Heart left ventricle (tissue), 13 donors: ENCODE data around the gene MICALL1.

Experiments used
- CTCF ChIP-seq, 12 donors: fragments of 200-600 bp; sonication (generic) in 4 of 12; IDR thresholded peaks; one replicate each; pipeline versions ENCODE4 v1.5.0 to v1.8.0; 2018 to 2022; ENCODE audit warnings: antibody characterized with exemption in 12 of 12, mild to moderate bottlenecking in 5 of 12
- POLR2A ChIP-seq, 2 donors: fragments of 450-650 bp; IDR thresholded peaks; one replicate each; pipeline ENCODE4 v1.6.1; 2017; ENCODE audit warnings: antibody characterized with exemption in 2 of 2, mild to moderate bottlenecking in 2 of 2, moderate library complexity in 2 of 2
- donor health status: ischemic (EF 13 %, LVEDD 7.1; RV severe dilation, severe dysfunction).
- donor health status: DM: no; HTN: yes; CAD: no.
- donor health status: DM: no; HTN: no; CAD: no.
- donor health status: ischemic (EF 25% LVEDD 6.9; RV normal size, moderate dysfunction).
- donor health status: ischemic (EF 25% LVEDD 5.7; RV mildly dilated, moderate dysfunction).
- donor health status: ischemic (EF 35%, LVEDD 5.7; RV mildly dilated, moderate dysfunction).
- donor health status: nonischemic (EF 11% LVEDD 7.7; RV severe dilation, severe dysfunction).
- donor health status: DM: yes; HTN: yes; CAD: no.
- donor health status: PGD.
- donor health status: ischemic (EF 29% LVEDD 5.4; RV normal size, mild dysfunction).
- donor health status: nonischemic (EF 23%, LVEDD 6.1; RV moderate dilation, normal function).

- TF ChIP-seq CTCF (IDR thresholded peaks at IDR 0.05) (no peak), POLR2A (IDR thresholded peaks at IDR 0.05) (no peak)
Measured at GRCh38 chr22:37961062-37961461, 55.0 kb downstream of the MICALL1 start.
